Neural cell (in vitro differentiated cells): ENCODE results near the gene ADARB2. TPM values are rescaled to one million over a fixed set of nuclear protein-coding genes. Genes with fewer than 3 reads are reported as not detected.

Experiments used
- H2AFZ ChIP-seq: fragments of 200-600, 300-800 bp; sonication (generic), shearing (Covaris generic); 2 replicates; pipeline ENCODE4 v1.6.0; 2014; ENCODE audit warnings: low read depth, mild to moderate bottlenecking, antibody characterized with exemption, low read length, moderate library complexity
- H3F3A ChIP-seq: fragments of 200-600 bp; shearing (Covaris generic); 2 replicates; pipeline ENCODE4 v1.6.1; 2016; ENCODE audit warnings: mild to moderate bottlenecking, moderate library complexity, mixed read lengths, antibody characterized with exemption, low read length; ENCODE audit not compliant: insufficient read depth, poor library complexity, severe bottlenecking
- H3K27ac ChIP-seq: fragments of 200-600, 300-800 bp; sonication (generic), shearing (Covaris generic); 2 replicates; pipeline ENCODE4 v1.5.1; 2014; ENCODE audit warnings: mild to moderate bottlenecking, low read length, moderate library complexity
- H3K27me3 ChIP-seq: fragments of 300-800, 200-600 bp; sonication (generic), shearing (Covaris generic); 2 replicates; pipeline ENCODE4 v1.6.0; 2014; ENCODE audit warnings: mild to moderate bottlenecking, low read depth, low read length, moderate library complexity; ENCODE audit not compliant: insufficient read depth
- H3K36me3 ChIP-seq: fragments of 300-800, 200-600 bp; sonication (generic), shearing (Covaris generic); 2 replicates; pipeline ENCODE4 v1.5.1; 2014; ENCODE audit warnings: mild to moderate bottlenecking, antibody characterized with exemption, low read length, moderate library complexity; ENCODE audit not compliant: insufficient read depth
- H3K4me2 ChIP-seq: fragments of 300-800, 200-600 bp; sonication (generic), shearing (Covaris generic); 2 replicates; pipeline ENCODE4 v1.6.0; 2014; ENCODE audit warnings: mild to moderate bottlenecking, low read length
- H3K4me3 ChIP-seq: fragments of 300-800, 200-600 bp; sonication (generic), shearing (Covaris generic); 2 replicates; pipeline ENCODE4 v1.5.1; 2014; ENCODE audit warnings: mild to moderate bottlenecking, low read length, moderate library complexity
- H3K79me2 ChIP-seq: fragments of 200-600 bp; shearing (Covaris generic); replicated peaks from 2 replicates; pipeline ENCODE4 v1.6.0; 2014; ENCODE audit warnings: mild to moderate bottlenecking, low read length, moderate library complexity; ENCODE audit not compliant: insufficient read depth
- H3K9ac ChIP-seq: fragments of 300-800, 200-600 bp; sonication (generic), shearing (Covaris generic); 2 replicates; pipeline ENCODE4 v1.6.1; 2016; ENCODE audit warnings: mild to moderate bottlenecking, low read length, mixed read lengths
- H3K9me2 ChIP-seq: fragments of 200-600 bp; shearing (Covaris generic); 2 replicates; pipeline ENCODE4 v1.6.1; 2016; ENCODE audit warnings: mild to moderate bottlenecking, low read length, mixed read lengths; ENCODE audit not compliant: insufficient read depth
- H3K9me3 ChIP-seq: fragments of 200-600, 300-800 bp; sonication (generic), shearing (Covaris generic); 2 replicates; pipeline ENCODE4 v1.6.1; 2016; ENCODE audit warnings: mild to moderate bottlenecking, mixed run types, low read length, moderate library complexity, mixed read lengths
- H4K20me1 ChIP-seq: fragments of 200-600 bp; shearing (Covaris generic); 2 replicates; pipeline ENCODE4 v1.6.1; 2016; ENCODE audit warnings: mild to moderate bottlenecking, mixed run types; ENCODE audit not compliant: insufficient read depth
- CTCF ChIP-seq: fragments of 450-650 bp; IDR thresholded peaks from 2 replicates; pipeline ENCODE4 v1.5.1; 2014; ENCODE audit warnings: antibody characterized with exemption, mild to moderate bottlenecking, moderate library complexity; ENCODE audit not compliant: poor library complexity, severe bottlenecking
- EP300 ChIP-seq: fragments of 450-650 bp; conservative IDR thresholded peaks from 2 replicates; pipeline ENCODE4 v1.6.1; 2014; ENCODE audit warnings: antibody characterized with exemption, mild to moderate bottlenecking, moderate library complexity; ENCODE audit not compliant: poor library complexity, severe bottlenecking
- EZH2 ChIP-seq: fragments of 200-600, 300-800 bp; shearing (Covaris generic), sonication (generic); IDR thresholded peaks from 2 replicates; pipeline ENCODE4 v1.6.1; 2014; ENCODE audit warnings: antibody characterized with exemption, low read length, borderline replicate concordance, mild to moderate bottlenecking; ENCODE audit not compliant: insufficient read depth, poor library complexity, severe bottlenecking
- MXI1 ChIP-seq: fragments of 450-650 bp; conservative IDR thresholded peaks from 2 replicates; pipeline ENCODE4 v1.6.1; 2014; ENCODE audit warnings: antibody characterized with exemption, mild to moderate bottlenecking; ENCODE audit not compliant: poor library complexity, severe bottlenecking
- POLR2AphosphoS5 ChIP-seq: IDR thresholded peaks from 2 replicates; pipeline ENCODE4 v1.6.1; 2012
- RAD21 ChIP-seq: fragments of 450-650 bp; conservative IDR thresholded peaks from 2 replicates; pipeline ENCODE4 v1.6.1; 2014; ENCODE audit warnings: antibody characterized with exemption, mild to moderate bottlenecking, moderate library complexity
- SMC3 ChIP-seq: fragments of 450-650 bp; conservative IDR thresholded peaks from 2 replicates; pipeline ENCODE4 v1.6.1; 2014; ENCODE audit warnings: antibody characterized with exemption, mild to moderate bottlenecking, moderate library complexity; ENCODE audit not compliant: poor library complexity
- TAF1 ChIP-seq: IDR thresholded peaks from 2 replicates; pipeline ENCODE4 v1.6.1; 2012; ENCODE audit warnings: low read depth
- polyA plus RNA-seq: library from polyadenylated mRNA; depleted of rRNA; stranded (reverse); fragments of >200 nt; gene quantifications from 2 replicates; pipeline ENCODE4 v1.2.3, GENCODE V29; 2014
- TF ChIP-seq, protein P1 (sequence below): IDR thresholded peaks from 2 replicates; pipeline ENCODE4 v1.6.1; 2012; ENCODE audit warnings: borderline replicate concordance

Gene ADARB2
- polyA plus RNA-seq, 1 donor from 2014 or later = 3.6 TPM

GRCh38 chr10:1582739-1583138 is 154.6 kb downstream of the ADARB2 start (continued):
- TF ChIP-seq EZH2 = no peak
- no peak for TF ChIP-seq EP300
- TF ChIP-seq RAD21 = no peak

DNA sequence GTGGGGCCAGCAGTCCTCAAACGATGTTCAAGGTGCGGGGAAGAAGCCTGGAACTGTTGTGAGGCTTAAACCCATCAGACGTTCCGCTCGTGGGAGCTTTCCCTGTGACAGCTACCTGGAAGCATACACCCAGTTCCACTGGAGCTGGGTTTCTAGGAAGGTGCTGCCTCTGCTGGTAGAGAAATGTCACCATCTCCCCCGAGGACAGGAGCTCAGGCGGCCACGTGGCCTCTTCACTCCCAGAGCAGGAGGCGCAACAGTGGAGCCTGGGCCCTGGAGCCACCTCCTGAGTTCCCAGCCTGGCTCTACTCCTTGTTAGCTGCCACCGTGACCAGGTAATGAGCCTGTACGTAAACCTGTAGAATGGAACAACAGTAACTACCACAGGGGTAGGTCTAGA is 156.1 kb downstream of the ADARB2 start:
- Histone ChIP-seq H3K4me2 (no peak overlapping the region), H3K9ac (no peak overlapping the region), H3K79me2 (no peaks in the 10 kb centered on the region), H2AFZ (no peak overlapping the region), H3K9me3 (no peaks in the 10 kb centered on the region), H4K20me1 (no peaks in the 10 kb centered on the region), H3F3A (no peaks in the 10 kb centered on the region), H3K27ac (no peak overlapping the region), H3K36me3 (no peaks in the 10 kb centered on the region), H3K27me3 (no peaks in the 10 kb centered on the region), H3K9me2 (no peaks in the 10 kb centered on the region), H3K4me3 (no peak overlapping the region)
- TF ChIP-seq MXI1 (no peak), RAD21 (no peak), EZH2 (no peak), CTCF (no peak), POLR2AphosphoS5 (no peak), TAF1 (no peak), SMC3 (no peak), EP300 (no peak)
- TF ChIP-seq, protein P1, sequence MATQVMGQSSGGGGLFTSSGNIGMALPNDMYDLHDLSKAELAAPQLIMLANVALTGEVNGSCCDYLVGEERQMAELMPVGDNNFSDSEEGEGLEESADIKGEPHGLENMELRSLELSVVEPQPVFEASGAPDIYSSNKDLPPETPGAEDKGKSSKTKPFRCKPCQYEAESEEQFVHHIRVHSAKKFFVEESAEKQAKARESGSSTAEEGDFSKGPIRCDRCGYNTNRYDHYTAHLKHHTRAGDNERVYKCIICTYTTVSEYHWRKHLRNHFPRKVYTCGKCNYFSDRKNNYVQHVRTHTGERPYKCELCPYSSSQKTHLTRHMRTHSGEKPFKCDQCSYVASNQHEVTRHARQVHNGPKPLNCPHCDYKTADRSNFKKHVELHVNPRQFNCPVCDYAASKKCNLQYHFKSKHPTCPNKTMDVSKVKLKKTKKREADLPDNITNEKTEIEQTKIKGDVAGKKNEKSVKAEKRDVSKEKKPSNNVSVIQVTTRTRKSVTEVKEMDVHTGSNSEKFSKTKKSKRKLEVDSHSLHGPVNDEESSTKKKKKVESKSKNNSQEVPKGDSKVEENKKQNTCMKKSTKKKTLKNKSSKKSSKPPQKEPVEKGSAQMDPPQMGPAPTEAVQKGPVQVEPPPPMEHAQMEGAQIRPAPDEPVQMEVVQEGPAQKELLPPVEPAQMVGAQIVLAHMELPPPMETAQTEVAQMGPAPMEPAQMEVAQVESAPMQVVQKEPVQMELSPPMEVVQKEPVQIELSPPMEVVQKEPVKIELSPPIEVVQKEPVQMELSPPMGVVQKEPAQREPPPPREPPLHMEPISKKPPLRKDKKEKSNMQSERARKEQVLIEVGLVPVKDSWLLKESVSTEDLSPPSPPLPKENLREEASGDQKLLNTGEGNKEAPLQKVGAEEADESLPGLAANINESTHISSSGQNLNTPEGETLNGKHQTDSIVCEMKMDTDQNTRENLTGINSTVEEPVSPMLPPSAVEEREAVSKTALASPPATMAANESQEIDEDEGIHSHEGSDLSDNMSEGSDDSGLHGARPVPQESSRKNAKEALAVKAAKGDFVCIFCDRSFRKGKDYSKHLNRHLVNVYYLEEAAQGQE = no peak

- H3K79me2 ChIP-seq = no peaks in the 10 kb centered on the region
- H3K9me2 ChIP-seq = no peaks in the 10 kb centered on the region
- no peaks in the 10 kb centered on the region for H3K36me3 ChIP-seq
- H2AFZ ChIP-seq = no peak overlapping the region
- H4K20me1 ChIP-seq = no peaks in the 10 kb centered on the region
- TF ChIP-seq, protein P1 = no peak
- TF ChIP-seq POLR2AphosphoS5 = no peak
- no peak for TF ChIP-seq RAD21
- TF ChIP-seq SMC3 = no peak
- TF ChIP-seq EZH2 = no peak
- no peak for TF ChIP-seq MXI1
- TF ChIP-seq CTCF = no peak
- no peak for TF ChIP-seq TAF1
- TF ChIP-seq EP300 = no peak
- H3F3A ChIP-seq = no peaks in the 10 kb centered on the region
- no peak overlapping the region for H3K9ac ChIP-seq
- H3K27me3 ChIP-seq = no peaks in the 10 kb centered on the region
- H3K9me3 ChIP-seq = no peaks in the 10 kb centered on the region
- H3K4me3 ChIP-seq = no peak overlapping the region
- H3K4me2 ChIP-seq = no peak overlapping the region
- H3K27ac ChIP-seq = no peak overlapping the region
Observed at GRCh38 chr10:1579671-1580070, 157.7 kb downstream of the ADARB2 start.
